Heart left ventricle (tissue), 16 donors: ENCODE data around the gene CR1L. TPM values are rescaled to one million over a fixed set of nuclear protein-coding genes. Genes with fewer than 3 reads are reported as not detected.
"Not testable (repeated sequence)": the region's sequence is repeated elsewhere in the genome, so short reads cannot be mapped to it uniquely, and the experiment has no call there.

Experiments
- ATAC-seq, 4 donors: fragments of 200-7000 bp; cut with Tn5 transposase; one replicate each; pipeline ENCODE4 v1.9.1; 2020 to 2022; ENCODE audit warnings: moderate library complexity in 4 of 4, mild to moderate bottlenecking in 3 of 4, moderate number of reproducible peaks in 1 of 4
- DNase-seq, 5 donors: peaks; one replicate each; pipeline ENCODE4 v3.0.0-alpha.2; 2020
- H3K27ac ChIP-seq, 12 donors: fragments of 200-600 bp; sonication (generic) in 4 of 12; one replicate each; pipeline versions ENCODE4 v1.5.0 to v1.8.0; 2016 to 2022; ENCODE audit warnings: mild to moderate bottlenecking in 2 of 12
- H3K27me3 ChIP-seq, 9 donors: fragments of 200-600 bp; sonication (generic) in 2 of 9; one replicate each; pipeline versions ENCODE4 v1.5.1 to v1.8.0; 2016 to 2022; ENCODE audit warnings: mild to moderate bottlenecking in 3 of 9
- H3K36me3 ChIP-seq, 9 donors: fragments of 200-600 bp; sonication (generic) in 2 of 9; one replicate each; pipeline versions ENCODE4 v1.5.0 to v1.8.0; 2018 to 2022; ENCODE audit warnings: mild to moderate bottlenecking in 2 of 9
- H3K4me1 ChIP-seq, 12 donors: fragments of 200-600 bp; sonication (generic) in 4 of 12; one replicate each; pipeline versions ENCODE4 v1.5.0 to v1.8.0; 2016 to 2022; ENCODE audit warnings: mild to moderate bottlenecking in 3 of 12
- H3K4me3 ChIP-seq, 12 donors: fragments of 200-600 bp; sonication (generic) in 4 of 12; one replicate each; pipeline versions ENCODE4 v1.5.0 to v1.8.0; 2017 to 2022; ENCODE audit warnings: mild to moderate bottlenecking in 9 of 12, moderate library complexity in 4 of 12
- H3K9me3 ChIP-seq, 12 donors: fragments of 200-600 bp; sonication (generic) in 4 of 12; one replicate each; pipeline versions ENCODE4 v1.5.0 to v1.8.0; 2016 to 2022; ENCODE audit warnings: mild to moderate bottlenecking in 1 of 12
- CTCF ChIP-seq, 12 donors: fragments of 200-600 bp; sonication (generic) in 4 of 12; IDR thresholded peaks; one replicate each; pipeline versions ENCODE4 v1.5.0 to v1.8.0; 2018 to 2022; ENCODE audit warnings: antibody characterized with exemption in 12 of 12, mild to moderate bottlenecking in 5 of 12
- POLR2A ChIP-seq, 2 donors: fragments of 450-650 bp; IDR thresholded peaks; one replicate each; pipeline ENCODE4 v1.6.1; 2017; ENCODE audit warnings: antibody characterized with exemption in 2 of 2, mild to moderate bottlenecking in 2 of 2, moderate library complexity in 2 of 2
- WGBS, 4 donors: extraction: QIAGEN DNeasy Blood & Tissue Kit in 2 of 4; methylation state at CpG; one replicate each; pipeline versions ENCODE4 v1.1.5 to v1.1.7; 2013 to 2018; 5-methylcytosine and 5-hydroxymethylcytosine counted together
- intact Hi-C, 10 donors: fragments of 100-400 bp; cut with DNase I; formaldehyde crosslinking; loops; one replicate each; pipeline versions ENCODE4 v1.11.1 to v1.14.2; 2022
- polyA plus RNA-seq, 2 donors: library from polyadenylated mRNA; stranded (reverse); fragments of 200-250 nt; gene quantifications; one replicate each; pipeline ENCODE4 v1.2.3, GENCODE V29; 2013
- total RNA-seq, 9 donors: library from RNA; depleted of rRNA in 2 of 9; stranded (reverse); fragments of >200 nt in 2 of 9; fragmentation: NEBNext Ultra II Directional in 3 of 9; extraction: Animal tissue kit (Norgen Biotek cat#: 25700) in 3 of 9; gene quantifications; one replicate each; pipeline versions ENCODE4 v1.1.0 to v1.2.4, GENCODE V29; 2016 to 2023
- donor health status: ischemic (EF 13 %, LVEDD 7.1; RV severe dilation, severe dysfunction).
- donor health status: healthy with polysubstance abuse.
- donor health status: DM: no; HTN: yes; CAD: no.
- donor health status: DM: no; HTN: no; CAD: no.
- donor health status: ischemic (EF 25% LVEDD 6.9; RV normal size, moderate dysfunction).
- donor health status: ischemic (EF 25% LVEDD 5.7; RV mildly dilated, moderate dysfunction).
- donor health status: healthy.
- donor health status: DM: yes; HTN: yes; CAD: no.
- donor health status: ischemic (EF 35%, LVEDD 5.7; RV mildly dilated, moderate dysfunction).
- donor health status: nonischemic (EF 11% LVEDD 7.7; RV severe dilation, severe dysfunction).
- donor health status: DM: yes; HTN: yes; CAD: no.
- donor health status: PGD.
- donor health status: ischemic (EF 29% LVEDD 5.4; RV normal size, mild dysfunction).
- donor health status: nonischemic (EF 23%, LVEDD 6.1; RV moderate dilation, normal function).

The CR1L gene
- total and polyA plus RNA-seq, 11 donors: 0.41 to 1.1 TPM; not detected in 9

GRCh38 chr1:207673399-207673798 lies 28.5 kb downstream of the CR1L start:
- Histone ChIP-seq H3K27me3 (peaks cover 0 to 48% (median 26%) of the 10 kb centered on the region in 9 donors), H3K27ac (no peak overlapping the region), H3K4me1 (peaks cover 0 to 8% (median 0%) of the 10 kb centered on the region in 12 donors), H3K4me3 (no peak overlapping the region), H3K9me3 (no peaks in the 10 kb centered on the region), H3K36me3 (no peaks in the 10 kb centered on the region)
- 64 to 72% (median 68%) methylated on average over 6 of the region's 6 CpGs for WGBS, 4 donors
- ATAC-seq (no peak), DNase-seq (no peak)
- TF ChIP-seq POLR2A (IDR thresholded peaks at IDR 0.05) (no peak), CTCF (IDR thresholded peaks at IDR 0.05) (no peak)
- intact Hi-C loops: loop anchor here in 1 of 10 donors (10.0 kb wide), 1 partner anchor 61 kb away; no protein-coding TSS in a partner anchor

GRCh38 chr1:207676153-207676552 lies 31.2 kb downstream of the CR1L start:
- peaks cover 0 to 29% (median 4%) of the 10 kb centered on the region in 9 donors for H3K27me3 ChIP-seq
- ATAC-seq (no peak), DNase-seq (no peak)
- TF ChIP-seq POLR2A (IDR thresholded peaks at IDR 0.05): no peak
- TF ChIP-seq CTCF (IDR thresholded peaks at IDR 0.05): no peak
- H3K9me3 ChIP-seq: no peaks in the 10 kb centered on the region
- H3K4me1 ChIP-seq: no peaks in the 10 kb centered on the region
- H3K4me3 ChIP-seq: no peak overlapping the region
- H3K27ac ChIP-seq: no peak overlapping the region
- H3K36me3 ChIP-seq: no peaks in the 10 kb centered on the region
- intact Hi-C loops: loop anchor here in 1 of 10 donors (10.0 kb wide), 1 partner anchor 59 kb away; no protein-coding TSS in a partner anchor
- 80 to 93% (median 88%) methylated on average over 4 of the region's 4 CpGs for WGBS, 4 donors

- not testable (repeated sequence) for H3K9me3 ChIP-seq
- 49 to 59% (median 55%) methylated on average over 6 of the region's 6 CpGs for WGBS, 4 donors
Observed at GRCh38 chr1:207680590-207681388, 35.9 kb downstream of the CR1L start.

GRCh38 chr1:207682872-207683434 lies 38.0 kb downstream of the CR1L start:
- H3K4me3 ChIP-seq, H3K27ac ChIP-seq, H3K4me1 ChIP-seq, DNase-seq, intact Hi-C loops, H3K9me3 ChIP-seq, ATAC-seq, H3K36me3 ChIP-seq: not testable (repeated sequence)
- WGBS, 4 donors: 87 to 93% (median 91%) methylated on average over 6 of the region's 6 CpGs
- peaks cover 0 to 11% (median 0%) of the 10 kb centered on the region in 9 donors for H3K27me3 ChIP-seq

More at GRCh38 chr1:207680590-207681388, 35.9 kb downstream of the CR1L start:
- peaks cover 0 to 11% (median 0%) of the 10 kb centered on the region in 9 donors for H3K27me3 ChIP-seq
- H3K27ac ChIP-seq, DNase-seq, intact Hi-C loops, H3K36me3 ChIP-seq, H3K4me1 ChIP-seq, H3K4me3 ChIP-seq, ATAC-seq: not testable (repeated sequence)

GRCh38 chr1:207690551-207690950 lies 45.6 kb downstream of the CR1L start:
- H3K27ac ChIP-seq, H3K4me1 ChIP-seq, H3K36me3 ChIP-seq, H3K4me3 ChIP-seq, DNase-seq, ATAC-seq, H3K9me3 ChIP-seq, intact Hi-C loops: not testable (repeated sequence)
- H3K27me3 ChIP-seq: peaks cover 0 to 24% (median 0%) of the 10 kb centered on the region in 9 donors
- 79 to 84% (median 83%) methylated on average over 4 of the region's 4 CpGs for WGBS, 4 donors
